ENCODE measurements around the gene GLRX3.

GLRX3 gene

GRCh38 chr10:130213286-130214080, 77.3 kb downstream of the GLRX3 start:
- DNase-seq = no peak

DNA sequence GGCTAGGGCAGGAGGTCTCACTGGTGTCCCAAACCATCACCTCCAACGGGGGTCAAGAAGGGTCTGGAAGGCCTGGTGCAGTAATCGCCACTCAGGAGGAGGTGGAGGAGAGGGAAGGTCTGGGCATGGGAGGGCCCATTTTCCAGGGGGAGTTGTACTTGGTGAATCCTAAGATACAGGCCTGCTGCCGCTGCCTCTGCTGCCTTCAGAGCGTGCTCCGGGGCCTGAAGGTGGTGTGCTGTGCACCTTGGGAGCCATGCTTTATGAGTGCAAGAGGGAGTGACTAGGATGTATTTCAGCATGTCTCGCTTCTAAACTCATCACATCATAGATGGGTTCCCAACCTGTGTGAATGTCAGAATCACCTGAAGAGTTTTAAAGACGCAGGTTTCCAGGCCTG, 78.2 kb downstream of the GLRX3 start:
- DNase-seq = no peak

DNA sequence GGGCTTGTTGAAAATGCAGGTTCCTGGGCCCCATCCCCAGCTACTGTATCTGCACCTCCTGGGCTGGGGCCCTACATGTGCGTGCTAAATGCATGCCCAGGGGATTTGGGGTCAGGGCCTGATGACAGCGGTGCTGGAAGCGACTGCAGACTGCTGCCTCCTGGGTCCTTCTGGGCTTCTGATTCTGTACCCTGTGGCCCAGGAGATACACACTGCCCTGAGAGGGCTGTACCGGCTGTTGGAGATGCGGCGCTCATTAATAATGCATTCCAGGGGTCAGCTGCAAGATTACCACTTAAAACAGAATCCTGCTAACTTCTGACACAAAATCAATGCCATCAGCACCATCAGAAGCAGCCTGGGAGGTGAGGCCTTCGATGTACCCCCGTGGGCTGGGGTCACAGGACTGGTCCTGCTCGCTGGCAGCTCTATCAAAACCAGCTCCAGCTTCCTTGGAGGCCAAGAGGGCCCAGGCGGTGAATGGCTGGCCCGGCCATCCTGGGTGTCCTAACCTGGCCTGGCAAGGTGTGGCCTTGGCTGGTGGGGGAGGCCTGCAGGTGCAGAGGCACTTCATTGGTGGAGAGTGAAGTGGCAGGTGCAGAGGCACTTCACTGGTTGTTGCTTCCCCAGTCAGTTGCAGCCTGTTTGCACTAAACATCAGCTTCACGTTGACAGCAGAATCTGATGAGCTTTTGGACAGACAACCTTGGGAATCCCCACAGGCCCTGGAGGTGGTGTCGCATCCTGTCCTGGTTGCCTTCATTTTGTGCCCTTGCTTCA, 79.2 kb downstream of the GLRX3 start:
- no peak for DNase-seq

DNA sequence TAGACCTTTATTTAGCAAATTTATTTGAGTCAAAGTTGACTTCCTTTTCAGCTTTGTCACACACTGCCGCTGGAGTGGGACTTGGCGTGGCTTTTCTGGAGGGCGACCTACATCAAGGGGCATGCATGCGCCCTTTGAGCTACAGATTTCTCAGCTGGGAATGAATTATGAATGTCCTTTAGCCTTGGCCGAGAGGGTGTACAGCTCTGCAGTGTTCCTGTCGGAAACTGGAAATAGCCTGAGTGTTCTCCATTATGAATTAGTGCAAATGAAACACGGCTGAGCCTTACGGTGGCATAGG, 79.7 kb downstream of the GLRX3 start:
- no peak for DNase-seq

- DNase-seq = no peak
These were observed 82.0 kb downstream of the GLRX3 start for GRCh38 chr10:130218181-130218641.

GRCh38 chr10:130218936-130219335, 82.7 kb downstream of the GLRX3 start:
- DNase-seq = no peak

DNA sequence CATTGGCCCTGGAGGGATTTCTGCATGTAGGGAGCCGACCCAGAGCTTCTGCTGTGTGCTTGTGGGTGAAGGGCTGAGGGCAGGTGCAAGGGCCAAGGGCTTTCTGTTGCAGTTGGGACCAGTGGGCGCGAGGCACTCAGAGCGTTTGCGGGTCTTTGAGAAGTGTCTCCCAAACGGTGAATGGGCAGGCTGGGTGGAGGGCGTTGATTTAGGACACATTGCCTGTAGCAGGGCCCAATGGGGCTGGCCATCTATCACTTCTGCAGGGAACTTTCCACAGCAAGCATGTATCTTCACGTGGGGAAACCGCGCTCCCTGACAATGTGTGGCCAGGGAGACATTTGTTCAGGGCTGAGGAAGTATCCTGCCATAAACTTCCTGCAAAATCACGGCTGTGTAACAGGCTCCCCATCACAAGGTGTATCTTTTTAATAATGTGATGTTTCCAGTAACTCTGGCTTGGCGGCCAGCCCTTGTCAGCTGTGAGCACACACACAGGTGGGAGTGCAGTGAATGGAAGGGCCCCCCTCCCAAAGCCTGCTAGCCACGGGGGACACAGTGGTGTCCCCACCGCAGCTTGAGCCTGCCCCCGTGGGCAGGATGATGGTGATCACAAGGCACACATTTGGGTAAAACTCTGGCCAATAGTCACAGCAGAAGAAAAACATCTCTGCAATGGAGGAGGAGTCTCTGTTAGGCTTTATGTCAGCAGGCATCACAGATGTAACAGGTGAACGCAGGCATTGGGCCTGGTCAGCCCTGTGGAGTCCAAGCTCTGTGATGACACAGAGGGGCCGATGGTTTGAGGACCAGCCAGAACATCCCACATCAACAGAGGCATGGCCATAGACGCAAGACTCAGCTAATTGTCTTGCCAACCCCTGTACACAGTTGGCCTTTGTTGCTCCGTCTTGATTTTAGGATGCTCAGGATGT, 84.3 kb downstream of the GLRX3 start:
- DNase-seq = no peak

- no peak for DNase-seq
These were observed 85.5 kb downstream of the GLRX3 start for GRCh38 chr10:130221456-130222375.

GRCh38 chr10:130222381-130222780, 86.2 kb downstream of the GLRX3 start:
- DNase-seq = no peak

DNA sequence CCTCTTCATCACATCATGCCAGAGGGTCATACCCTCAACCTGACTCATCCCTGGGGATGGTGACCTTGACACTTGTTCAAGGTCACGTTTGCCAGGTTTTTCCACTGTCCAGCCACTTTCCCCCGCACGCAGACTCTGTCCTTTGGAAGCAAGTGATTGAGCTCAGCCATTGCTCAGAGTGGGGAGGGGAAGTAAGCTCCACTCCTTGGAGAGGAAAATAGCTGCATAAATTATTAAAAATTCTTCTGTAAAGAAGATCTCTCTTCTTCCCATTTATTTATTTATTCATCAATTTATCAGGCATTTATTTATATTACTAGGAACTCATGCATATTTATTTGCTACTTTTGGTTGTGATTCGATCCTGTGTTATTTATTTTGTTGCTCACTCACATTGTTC, 88.0 kb downstream of the GLRX3 start:
- no peak for DNase-seq

GRCh38 chr10:130226012-130226411, 89.8 kb downstream of the GLRX3 start:
- no peak for DNase-seq

GRCh38 chr10:130227883-130228282, 91.7 kb downstream of the GLRX3 start:
- no peak for DNase-seq

All from kidney glomerular epithelial cell (primary cell).